Effector CD8-positive, alpha-beta T cell (primary cell): ENCODE measurements around the gene PHGDH.

Experiments
- DNase-seq: peaks from one replicate; lab custom pipeline; 2025; lab: John Stamatoyannopoulos, UW

PHGDH gene

DNA sequence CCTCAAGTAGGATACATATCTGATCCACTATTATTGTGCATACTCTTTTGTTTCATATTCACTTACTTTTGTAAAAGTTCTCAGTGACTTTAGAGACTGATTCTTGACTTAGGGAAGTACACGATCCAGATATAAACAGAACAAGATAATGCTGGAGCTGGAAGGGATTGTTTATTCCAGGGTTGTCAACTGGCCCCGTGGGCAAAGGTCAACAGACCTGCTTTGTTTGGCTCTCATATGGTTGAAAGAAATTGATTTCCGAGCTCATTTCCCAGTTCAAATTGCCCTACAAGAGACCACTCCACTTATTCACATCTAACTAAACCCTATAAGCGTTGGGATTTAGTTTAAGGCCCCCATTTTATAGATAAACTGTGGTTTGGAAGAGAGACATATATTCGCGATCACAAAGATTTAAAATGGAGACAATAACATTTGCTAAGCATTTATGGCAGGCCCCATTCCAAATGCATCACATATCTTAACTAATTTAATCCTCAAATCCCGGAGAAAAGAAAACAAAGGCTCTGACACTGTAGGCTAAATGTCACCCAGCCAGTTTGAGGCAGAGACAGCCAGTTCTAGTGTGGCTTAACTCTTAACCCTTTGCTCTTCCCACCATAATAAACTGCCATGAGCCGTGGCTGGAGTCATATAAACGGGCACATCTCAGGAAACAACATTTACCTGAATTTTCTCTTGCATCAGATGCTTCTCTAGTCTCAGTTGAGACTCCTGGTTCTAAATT, 78.9 kb downstream of the PHGDH start:
- no peak for DNase-seq

- no peak for DNase-seq
Observed at GRCh38 chr1:119791377-119791776, 79.6 kb downstream of the PHGDH start.
